HEK293 (cell line): ENCODE measurements around the gene DPP9.

Experiments used
- GLI2 ChIP-seq: fragments of 450-650 bp; formaldehyde crosslinking; IDR thresholded peaks from 2 replicates; pipeline ENCODE4; 2017; ENCODE audit warnings: missing biosample characterization, missing genetic modification characterization, low read depth, borderline replicate concordance
- PRDM1 ChIP-seq: fragments of 450-650 bp; formaldehyde crosslinking; IDR thresholded peaks from 2 replicates; pipeline ENCODE4; 2016; ENCODE audit warnings: missing biosample characterization, missing genetic modification characterization
- SP7 ChIP-seq: fragments of 450-650 bp; formaldehyde crosslinking; IDR thresholded peaks from 2 replicates; pipeline ENCODE4 v1.5.1; 2016; ENCODE audit warnings: missing biosample characterization, missing genetic modification characterization
- YY1 ChIP-seq: fragments of 450-650 bp; formaldehyde crosslinking; IDR thresholded peaks from 2 replicates; pipeline ENCODE4 v1.5.1; 2018; ENCODE audit warnings: missing biosample characterization, missing genetic modification characterization
- ZBTB7A ChIP-seq: fragments of 450-650 bp; formaldehyde crosslinking; IDR thresholded peaks from 2 replicates; pipeline ENCODE4 v1.5.1; 2016; ENCODE audit warnings: low read depth, missing biosample characterization, missing genetic modification characterization
- ZFP37 ChIP-seq: fragments of 450-650 bp; formaldehyde crosslinking; IDR thresholded peaks from 2 replicates; pipeline ENCODE4 v1.5.1; 2016; ENCODE audit warnings: missing biosample characterization, missing genetic modification characterization
- ZNF184 ChIP-seq: fragments of 450-650 bp; IDR thresholded peaks from 2 replicates; pipeline ENCODE4 v1.5.1; 2018; ENCODE audit warnings: missing biosample characterization, mild to moderate bottlenecking, missing genetic modification characterization
- ZNF248 ChIP-seq: fragments of 450-650 bp; formaldehyde crosslinking; IDR thresholded peaks from 2 replicates; pipeline ENCODE4 v1.5.1; 2017; ENCODE audit warnings: missing biosample characterization, missing genetic modification characterization
- ZNF529 ChIP-seq: fragments of 450-650 bp; formaldehyde crosslinking; IDR thresholded peaks from 2 replicates; pipeline ENCODE4 v1.5.1; 2017; ENCODE audit warnings: missing genetic modification characterization, missing biosample characterization; ENCODE audit not compliant: insufficient replicate concordance
- ZNF530 ChIP-seq: fragments of 450-650 bp; formaldehyde crosslinking; IDR thresholded peaks from 2 replicates; pipeline ENCODE4 v1.5.1; 2016; ENCODE audit warnings: low read depth, missing biosample characterization, missing genetic modification characterization
- ZNF600 ChIP-seq: fragments of 450-650 bp; formaldehyde crosslinking; IDR thresholded peaks from 2 replicates; pipeline ENCODE4 v1.5.1; 2016; ENCODE audit warnings: missing biosample characterization, missing genetic modification characterization
- ZNF785 ChIP-seq: fragments of 450-650 bp; formaldehyde crosslinking; IDR thresholded peaks from 2 replicates; pipeline ENCODE4 v1.5.1; 2016; ENCODE audit warnings: missing biosample characterization, missing genetic modification characterization
- TF ChIP-seq, protein P1 (sequence below): fragments of 450-650 bp; formaldehyde crosslinking; IDR thresholded peaks from 2 replicates; pipeline ENCODE4 v1.5.1; 2016; ENCODE audit warnings: missing biosample characterization, missing genetic modification characterization

DNA sequence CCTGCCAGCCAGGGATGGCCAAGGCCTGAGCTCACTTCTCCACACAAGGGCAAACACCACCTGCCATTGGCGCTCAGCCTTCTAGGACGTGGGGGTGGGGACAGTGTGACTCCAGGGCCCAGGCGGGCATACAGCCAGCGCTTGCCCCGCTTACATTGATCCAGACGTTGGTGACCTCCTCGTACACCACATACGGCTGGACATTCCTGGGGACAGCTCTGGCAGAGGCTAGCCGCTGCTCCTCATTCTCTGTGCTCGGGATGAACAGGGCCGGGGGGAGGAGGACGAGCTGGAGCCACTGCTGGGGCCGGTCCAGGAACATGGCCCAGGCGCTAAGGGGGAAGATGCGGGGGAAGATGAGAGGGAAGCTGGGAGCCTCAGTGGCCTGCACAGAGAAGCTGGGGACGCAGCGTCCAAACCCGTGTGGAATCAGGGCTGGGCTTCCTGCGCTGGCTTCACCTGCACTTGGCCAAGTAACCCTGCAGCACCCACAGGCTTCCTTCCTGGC lies 28.4 kb downstream of the DPP9 start:
- TF ChIP-seq, protein P1, sequence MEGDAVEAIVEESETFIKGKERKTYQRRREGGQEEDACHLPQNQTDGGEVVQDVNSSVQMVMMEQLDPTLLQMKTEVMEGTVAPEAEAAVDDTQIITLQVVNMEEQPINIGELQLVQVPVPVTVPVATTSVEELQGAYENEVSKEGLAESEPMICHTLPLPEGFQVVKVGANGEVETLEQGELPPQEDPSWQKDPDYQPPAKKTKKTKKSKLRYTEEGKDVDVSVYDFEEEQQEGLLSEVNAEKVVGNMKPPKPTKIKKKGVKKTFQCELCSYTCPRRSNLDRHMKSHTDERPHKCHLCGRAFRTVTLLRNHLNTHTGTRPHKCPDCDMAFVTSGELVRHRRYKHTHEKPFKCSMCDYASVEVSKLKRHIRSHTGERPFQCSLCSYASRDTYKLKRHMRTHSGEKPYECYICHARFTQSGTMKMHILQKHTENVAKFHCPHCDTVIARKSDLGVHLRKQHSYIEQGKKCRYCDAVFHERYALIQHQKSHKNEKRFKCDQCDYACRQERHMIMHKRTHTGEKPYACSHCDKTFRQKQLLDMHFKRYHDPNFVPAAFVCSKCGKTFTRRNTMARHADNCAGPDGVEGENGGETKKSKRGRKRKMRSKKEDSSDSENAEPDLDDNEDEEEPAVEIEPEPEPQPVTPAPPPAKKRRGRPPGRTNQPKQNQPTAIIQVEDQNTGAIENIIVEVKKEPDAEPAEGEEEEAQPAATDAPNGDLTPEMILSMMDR (tag by site-specific recombination) = no peak
- no peak for TF ChIP-seq PRDM1 (tag by site-specific recombination)
- no peak for TF ChIP-seq ZNF530 (tag by site-specific recombination)
- no peak for TF ChIP-seq ZNF184
- no peak for TF ChIP-seq SP7 (tag by site-specific recombination)
- no peak for TF ChIP-seq ZNF529 (tag by site-specific recombination)
- TF ChIP-seq ZNF248 (tag by site-specific recombination) = no peak
- TF ChIP-seq GLI2 (tag by site-specific recombination) = no peak
- no peak for TF ChIP-seq ZFP37 (tag by site-specific recombination)
- TF ChIP-seq ZBTB7A (tag by site-specific recombination) = no peak
- no peak for TF ChIP-seq YY1 (tag by site-specific recombination)
- TF ChIP-seq ZNF600 = no peak
- TF ChIP-seq ZNF785 (tag by site-specific recombination) = no peak
